IMR-90 (cell line): ENCODE data around the gene CSRP2. TPM values are rescaled to one million over a fixed set of nuclear protein-coding genes. Genes with fewer than 3 reads are reported as not detected.

Experiments
- ATAC-seq: fragments of 200-7000 bp; cut with Tn5 transposase; 2 replicates; pipeline ENCODE4 v1.9.1; 2020; ENCODE audit warnings: low read depth, mild to moderate bottlenecking, moderate library complexity
- BruUV-seq: library from RNA; stranded (reverse); fragments of 400-500 nt; replicated peaks from 2 replicates; lab custom pipeline; 2021; lab: Mats Ljungman, UMichigan
- CTCF ChIA-PET: fragments of 300-600 bp; formaldehyde crosslinking; extraction: SDS; loops from one replicate; lab custom pipeline; 2021; ENCODE audit warnings: antibody characterized with exemption; lab: Yijun Ruan, JAX
- POLR2A ChIA-PET: fragments of 300-600 bp; sonication (Branson Sonifier 250); formaldehyde crosslinking; loops from one replicate; lab custom pipeline; 2022; ENCODE audit warnings: antibody characterized with exemption; ENCODE audit not compliant: unreplicated experiment; lab: Charles Lee
- DNase-seq: peaks from one replicate; pipeline ENCODE4 v3.0.0; 2013
- H2AFZ ChIP-seq: replicated peaks from 2 replicates; pipeline ENCODE3; 2013; ENCODE audit warnings: low read length, mild to moderate bottlenecking; ENCODE audit not compliant: poor library complexity
- H2AK5ac ChIP-seq: 2 replicates; pipeline ENCODE4 v1.6.1; 2013; ENCODE audit warnings: low read depth, low read length, inconsistent platforms
- H2AK9ac ChIP-seq: replicated peaks from 2 replicates; pipeline ENCODE3; 2013; ENCODE audit warnings: mild to moderate bottlenecking, low read depth, low read length, moderate library complexity; ENCODE audit not compliant: poor library complexity
- H2BK120ac ChIP-seq: 2 replicates; pipeline ENCODE4 v1.6.1; 2013; ENCODE audit warnings: low read depth, low read length, inconsistent platforms
- H2BK15ac ChIP-seq: 3 replicates; pipeline ENCODE4 v1.6.1; 2013; ENCODE audit warnings: low read depth, low read length, inconsistent platforms
- H2BK20ac ChIP-seq: 2 replicates; pipeline ENCODE4 v1.6.1; 2013; ENCODE audit warnings: low read depth, mild to moderate bottlenecking, inconsistent platforms, low read length, moderate library complexity
- H2BK5ac ChIP-seq: 2 replicates; pipeline ENCODE4 v1.6.1; 2013; ENCODE audit warnings: mild to moderate bottlenecking, low read depth, low read length, inconsistent platforms; ENCODE audit not compliant: poor library complexity, severe bottlenecking
- H3K14ac ChIP-seq: replicated peaks from 2 replicates; pipeline ENCODE4 v1.6.1; 2013; ENCODE audit warnings: low read depth, low read length, inconsistent platforms
- H3K18ac ChIP-seq: 2 replicates; pipeline ENCODE4 v1.6.1; 2013; ENCODE audit warnings: low read depth, low read length, control low read depth
- H3K23ac ChIP-seq: 2 replicates; pipeline ENCODE4 v1.6.1; 2013; ENCODE audit warnings: low read depth, low read length, inconsistent platforms
- H3K27ac ChIP-seq: 2 replicates; pipeline ENCODE4 v1.5.1; 2013; ENCODE audit warnings: mild to moderate bottlenecking, control low read depth, low read length; ENCODE audit not compliant: insufficient read depth
- H3K27me3 ChIP-seq: 2 replicates; pipeline ENCODE4 v1.6.1; 2013; ENCODE audit warnings: low read length; ENCODE audit not compliant: control insufficient read depth, insufficient read depth
- H3K36me3 ChIP-seq: 2 replicates; pipeline ENCODE4 v1.6.1; 2013; ENCODE audit warnings: low read length, mixed read lengths; ENCODE audit not compliant: control insufficient read depth, insufficient read depth
- H3K4ac ChIP-seq: 2 replicates; pipeline ENCODE4 v1.6.1; 2013; ENCODE audit warnings: low read depth, low read length, inconsistent platforms
- H3K4me1 ChIP-seq: 2 replicates; pipeline ENCODE4 v1.6.1; 2013; ENCODE audit warnings: low read length, mixed read lengths; ENCODE audit not compliant: control insufficient read depth, insufficient read depth
- H3K4me2 ChIP-seq: 2 replicates; pipeline ENCODE4 v1.6.1; 2013; ENCODE audit warnings: low read depth, mild to moderate bottlenecking, control low read depth, low read length, moderate library complexity
- H3K4me3 ChIP-seq: 2 replicates; pipeline ENCODE4 v1.5.1; 2013; ENCODE audit warnings: low read depth, mild to moderate bottlenecking, control low read depth, low read length, moderate library complexity; ENCODE audit not compliant: insufficient read depth
- H3K56ac ChIP-seq: 2 replicates; pipeline ENCODE4 v1.6.1; 2013; ENCODE audit warnings: low read length, inconsistent platforms; ENCODE audit not compliant: insufficient read depth; ENCODE audit errors: extremely low read depth
- H3K79me1 ChIP-seq, 2 experiments: 2 replicates each; pipeline ENCODE4 v1.6.1; 2013; ENCODE audit warnings: low read length in 2 of 2, inconsistent platforms in 1 of 2, low read depth in 1 of 2
- H3K9ac ChIP-seq: 2 replicates; pipeline ENCODE4 v1.6.1; 2013; ENCODE audit warnings: low read depth, low read length, control low read depth
- H3K9me1 ChIP-seq: 2 replicates; pipeline ENCODE4 v1.6.1; 2013; ENCODE audit warnings: low read length, inconsistent platforms; ENCODE audit not compliant: insufficient read depth
- H3K9me3 ChIP-seq: 2 replicates; pipeline ENCODE4 v1.6.1; 2013; ENCODE audit warnings: low read length; ENCODE audit not compliant: control insufficient read depth, insufficient read depth
- H4K20me1 ChIP-seq: 2 replicates; pipeline ENCODE4 v1.6.1; 2013; ENCODE audit warnings: low read length, inconsistent platforms; ENCODE audit not compliant: insufficient read depth
- H4K5ac ChIP-seq: 2 replicates; pipeline ENCODE4 v1.6.1; 2013; ENCODE audit warnings: mild to moderate bottlenecking, low read depth, low read length, control low read depth
- H4K8ac ChIP-seq, 2 experiments: 2 replicates each; pipeline ENCODE4 v1.6.1; 2013; ENCODE audit warnings: low read depth in 2 of 2, low read length in 2 of 2, control low read depth in 1 of 2, inconsistent platforms in 1 of 2
- H4K91ac ChIP-seq: 2 replicates; pipeline ENCODE4 v1.6.1; 2013; ENCODE audit warnings: low read depth, low read length, inconsistent platforms; ENCODE audit not compliant: insufficient read depth
- BHLHE40 ChIP-seq: fragments of 150-350 bp; IDR thresholded peaks from 2 replicates; pipeline ENCODE4 v1.6.1; 2016; ENCODE audit warnings: mild to moderate bottlenecking, low read depth, low read length
- CEBPB ChIP-seq: IDR thresholded peaks from 2 replicates; pipeline ENCODE4 v1.6.1; 2012; ENCODE audit warnings: low read depth, low read length, improper control_type of control experiment
- ELK1 ChIP-seq: fragments of 150-350 bp; IDR thresholded peaks from 2 replicates; pipeline ENCODE4 v1.6.1; 2016; ENCODE audit warnings: low read depth, mild to moderate bottlenecking, low read length, moderate library complexity, borderline replicate concordance
- FOS ChIP-seq: fragments of 150-350 bp; IDR thresholded peaks from 2 replicates; pipeline ENCODE4 v1.6.1; 2016; ENCODE audit warnings: low read depth, low read length
- MAFK ChIP-seq: IDR thresholded peaks from 2 replicates; pipeline ENCODE4 v1.6.1; 2012; ENCODE audit warnings: low read depth, low read length, improper control_type of control experiment
- MAZ ChIP-seq: IDR thresholded peaks from 2 replicates; pipeline ENCODE4 v1.6.1; 2012; ENCODE audit warnings: low read depth, mild to moderate bottlenecking, low read length, improper control_type of control experiment, moderate library complexity, borderline replicate concordance
- NFE2L2 ChIP-seq: fragments of 150-350 bp; IDR thresholded peaks from 2 replicates; pipeline ENCODE4 v1.6.1; 2016; ENCODE audit warnings: low read depth, mild to moderate bottlenecking, low read length
- POLR2A ChIP-seq: IDR thresholded peaks from 2 replicates; pipeline ENCODE4 v1.6.1; 2012; ENCODE audit warnings: mild to moderate bottlenecking, low read depth, low read length
- RAD21 ChIP-seq: IDR thresholded peaks from 2 replicates; pipeline ENCODE4 v1.6.1; 2012; ENCODE audit warnings: low read length, improper control_type of control experiment
- RFX5 ChIP-seq: IDR thresholded peaks from 2 replicates; pipeline ENCODE4 v1.8.0; 2012; ENCODE audit warnings: low read depth, mild to moderate bottlenecking, low read length, moderate library complexity
- SMC3 ChIP-seq: fragments of 150-350 bp; IDR thresholded peaks from 2 replicates; pipeline ENCODE4 v1.6.1; 2016; ENCODE audit warnings: low read depth, mild to moderate bottlenecking, antibody characterized with exemption, low read length, moderate library complexity
- USF2 ChIP-seq: fragments of 150-350 bp; IDR thresholded peaks from 2 replicates; pipeline ENCODE4 v1.6.1; 2017; ENCODE audit warnings: mild to moderate bottlenecking, antibody characterized with exemption, low read length, low read depth
- WGBS, 2 experiments: methylation state at CpG; one replicate each; pipeline versions ENCODE4 v1.1.5 to v1.1.7; 2013; ENCODE audit warnings: missing lambda C conversion rate in 2 of 2; ENCODE audit not compliant: insufficient read length in 1 of 2; ENCODE audit errors: extremely low coverage in 2 of 2; 5-methylcytosine and 5-hydroxymethylcytosine counted together
- dilution Hi-C: fragments of 300-500 bp; cut with HindIII; formaldehyde crosslinking; loops from one replicate; pipeline ENCODE4 v1.14.3; 2018; ENCODE audit warnings: low sequenced_read_pairs; ENCODE audit not compliant: unreplicated experiment
- in situ Hi-C: fragments of 300-500 bp; cut with MboI; formaldehyde crosslinking; loops from 3 replicates; pipeline ENCODE4 v1.14.3; 2019; ENCODE audit warnings: low sequenced_read_pairs, inconsistent platforms, mixed read lengths
- intact Hi-C: fragments of 100-400 bp; cut with micrococcal nuclease; formaldehyde crosslinking; loops from 2 replicates; pipeline ENCODE4 v1.10.0; 2022
- polyA plus RNA-seq, 3 experiments: library from polyadenylated mRNA; depleted of rRNA; stranded (reverse); fragments of >200 nt; gene quantifications; 2 replicates each; pipeline ENCODE4 v1.2.3, GENCODE V29; 2012; ENCODE audit warnings: low replicate concordance in 1 of 3
- total RNA-seq: library from RNA; depleted of rRNA; stranded (reverse); fragments of >200 nt; gene quantifications from 2 replicates; pipeline ENCODE4 v1.2.3, GENCODE V29; 2012
- TF ChIP-seq, protein P1 (sequence below): conservative IDR thresholded peaks from 2 replicates; pipeline ENCODE4 v1.5.1; 2012; ENCODE audit warnings: mild to moderate bottlenecking, low read depth, low read length, improper control_type of control experiment

The CSRP2 gene
- total and polyA plus RNA-seq, 2 of the 4 experiments (the other 2 are of a cell fraction): 156 to 179 TPM

DNA sequence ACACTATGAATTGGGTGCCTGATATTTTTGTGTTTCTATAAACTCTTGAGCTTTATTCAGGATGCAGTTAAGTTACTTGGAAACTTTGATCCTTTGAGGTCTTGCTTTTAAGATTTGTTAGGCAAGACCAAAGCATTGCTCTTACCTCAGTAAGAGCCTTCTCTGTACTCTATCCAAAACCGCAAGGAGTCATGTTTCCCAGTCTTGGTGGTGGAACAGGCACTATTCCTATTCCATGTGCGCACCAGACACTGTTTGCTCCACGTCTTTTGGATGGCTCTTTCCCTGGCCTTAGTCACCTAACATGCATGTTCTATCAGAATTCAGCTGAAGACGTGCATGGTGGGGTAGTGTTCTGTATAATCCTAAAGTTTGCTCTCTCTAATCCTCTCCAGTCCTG, 23.5 kb downstream of the CSRP2 start:
- H3K9ac ChIP-seq: no peak overlapping the region
- no peak overlapping the region for H3K4me2 ChIP-seq
- no peaks in the 10 kb centered on the region for H3K27me3 ChIP-seq
- no peak overlapping the region for H3K56ac ChIP-seq
- CTCF ChIA-PET: interaction anchor here (1.0 kb wide), 1 partner anchor 155 kb away, joined by 5 read pairs; no protein-coding TSS in a partner anchor
- H2BK120ac ChIP-seq: no peak overlapping the region
- no peak overlapping the region for H2AK5ac ChIP-seq
- no peak for ATAC-seq
- no peak overlapping the region for H2BK20ac ChIP-seq
- 90% methylated on average over 2 of the region's 4 CpGs; no CpG with 5 or more reads in 1 of the 2 experiments for whole genome bisulfite sequencing, 2 experiments
- peaks cover 21% of the 10 kb centered on the region for H3K36me3 ChIP-seq
- no peak overlapping the region for H3K4me3 ChIP-seq
- no peak overlapping the region for H3K23ac ChIP-seq
- no peak overlapping the region for H3K27ac ChIP-seq
- no peak overlapping the region for H3K14ac ChIP-seq
- no peak overlapping the region for H4K8ac ChIP-seq
- dilution Hi-C loops (no loop called here), intact Hi-C loops (no loop called here), in situ Hi-C loops (no loop called here)
- H4K5ac ChIP-seq: no peak overlapping the region
- no peak overlapping the region for H3K18ac ChIP-seq
- no peak overlapping the region for H2BK5ac ChIP-seq
- H3K4me1 ChIP-seq: no peaks in the 10 kb centered on the region; the same call in none of the 2 replicates
- TF ChIP-seq USF2 (no peak), MAZ (no peak), RFX5 (no peak), BHLHE40 (no peak), SMC3 (no peak), CEBPB (no peak), RAD21 (no peak), POLR2A (no peak), NFE2L2 (no peak), ELK1 (no peak), FOS (no peak), MAFK (no peak)
- TF ChIP-seq, protein P1, sequence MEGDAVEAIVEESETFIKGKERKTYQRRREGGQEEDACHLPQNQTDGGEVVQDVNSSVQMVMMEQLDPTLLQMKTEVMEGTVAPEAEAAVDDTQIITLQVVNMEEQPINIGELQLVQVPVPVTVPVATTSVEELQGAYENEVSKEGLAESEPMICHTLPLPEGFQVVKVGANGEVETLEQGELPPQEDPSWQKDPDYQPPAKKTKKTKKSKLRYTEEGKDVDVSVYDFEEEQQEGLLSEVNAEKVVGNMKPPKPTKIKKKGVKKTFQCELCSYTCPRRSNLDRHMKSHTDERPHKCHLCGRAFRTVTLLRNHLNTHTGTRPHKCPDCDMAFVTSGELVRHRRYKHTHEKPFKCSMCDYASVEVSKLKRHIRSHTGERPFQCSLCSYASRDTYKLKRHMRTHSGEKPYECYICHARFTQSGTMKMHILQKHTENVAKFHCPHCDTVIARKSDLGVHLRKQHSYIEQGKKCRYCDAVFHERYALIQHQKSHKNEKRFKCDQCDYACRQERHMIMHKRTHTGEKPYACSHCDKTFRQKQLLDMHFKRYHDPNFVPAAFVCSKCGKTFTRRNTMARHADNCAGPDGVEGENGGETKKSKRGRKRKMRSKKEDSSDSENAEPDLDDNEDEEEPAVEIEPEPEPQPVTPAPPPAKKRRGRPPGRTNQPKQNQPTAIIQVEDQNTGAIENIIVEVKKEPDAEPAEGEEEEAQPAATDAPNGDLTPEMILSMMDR: no peak
- H4K91ac ChIP-seq: no peak overlapping the region
- H2AFZ ChIP-seq: no peak overlapping the region
- no TSS peak for BruUV-seq
- no peak overlapping the region for H2BK15ac ChIP-seq
- POLR2A ChIA-PET: no interaction called here
- H4K20me1 ChIP-seq: no peaks in the 10 kb centered on the region
- no peak overlapping the region for H2AK9ac ChIP-seq
- peaks cover 3 to 10% of the 10 kb centered on the region in 2 experiments; a peak in 2 of 4 replicates for H3K79me1 ChIP-seq
- H3K9me3 ChIP-seq: peaks cover 5% of the 10 kb centered on the region
- peaks cover 7% of the 10 kb centered on the region; the same call in 1 of the 2 replicates for H3K9me1 ChIP-seq
- no peak overlapping the region for H3K4ac ChIP-seq
- no peak for DNase-seq
